IMR-90 (cell line): Measurements from ENCODE around the gene TBATA. TPM values are rescaled to one million over a fixed set of nuclear protein-coding genes. Genes with fewer than 3 reads are reported as not detected.

Source experiments
- ATAC-seq: fragments of 200-7000 bp; cut with Tn5 transposase; 2 replicates; pipeline ENCODE4 v1.9.1; 2020; ENCODE audit warnings: low read depth, mild to moderate bottlenecking, moderate library complexity
- BruUV-seq: library from RNA; stranded (reverse); fragments of 400-500 nt; replicated peaks from 2 replicates; lab custom pipeline; 2021; lab: Mats Ljungman, UMichigan
- CTCF ChIA-PET: fragments of 300-600 bp; formaldehyde crosslinking; extraction: SDS; loops from one replicate; lab custom pipeline; 2021; ENCODE audit warnings: antibody characterized with exemption; lab: Yijun Ruan, JAX
- POLR2A ChIA-PET: fragments of 300-600 bp; sonication (Branson Sonifier 250); formaldehyde crosslinking; loops from one replicate; lab custom pipeline; 2022; ENCODE audit warnings: antibody characterized with exemption; ENCODE audit not compliant: unreplicated experiment; lab: Charles Lee
- DNase-seq: peaks from one replicate; pipeline ENCODE4 v3.0.0; 2013
- H2AFZ ChIP-seq: replicated peaks from 2 replicates; pipeline ENCODE3; 2013; ENCODE audit warnings: low read length, mild to moderate bottlenecking; ENCODE audit not compliant: poor library complexity
- H2AK5ac ChIP-seq: 2 replicates; pipeline ENCODE4 v1.6.1; 2013; ENCODE audit warnings: low read depth, low read length, inconsistent platforms
- H2AK9ac ChIP-seq: replicated peaks from 2 replicates; pipeline ENCODE3; 2013; ENCODE audit warnings: mild to moderate bottlenecking, low read depth, low read length, moderate library complexity; ENCODE audit not compliant: poor library complexity
- H2BK120ac ChIP-seq: 2 replicates; pipeline ENCODE4 v1.6.1; 2013; ENCODE audit warnings: low read depth, low read length, inconsistent platforms
- H2BK15ac ChIP-seq: 3 replicates; pipeline ENCODE4 v1.6.1; 2013; ENCODE audit warnings: low read depth, low read length, inconsistent platforms
- H2BK20ac ChIP-seq: 2 replicates; pipeline ENCODE4 v1.6.1; 2013; ENCODE audit warnings: low read depth, mild to moderate bottlenecking, inconsistent platforms, low read length, moderate library complexity
- H2BK5ac ChIP-seq: 2 replicates; pipeline ENCODE4 v1.6.1; 2013; ENCODE audit warnings: mild to moderate bottlenecking, low read depth, low read length, inconsistent platforms; ENCODE audit not compliant: poor library complexity, severe bottlenecking
- H3K14ac ChIP-seq: replicated peaks from 2 replicates; pipeline ENCODE4 v1.6.1; 2013; ENCODE audit warnings: low read depth, low read length, inconsistent platforms
- H3K18ac ChIP-seq: 2 replicates; pipeline ENCODE4 v1.6.1; 2013; ENCODE audit warnings: low read depth, low read length, control low read depth
- H3K23ac ChIP-seq: 2 replicates; pipeline ENCODE4 v1.6.1; 2013; ENCODE audit warnings: low read depth, low read length, inconsistent platforms
- H3K27ac ChIP-seq: 2 replicates; pipeline ENCODE4 v1.5.1; 2013; ENCODE audit warnings: mild to moderate bottlenecking, control low read depth, low read length; ENCODE audit not compliant: insufficient read depth
- H3K27me3 ChIP-seq: 2 replicates; pipeline ENCODE4 v1.6.1; 2013; ENCODE audit warnings: low read length; ENCODE audit not compliant: control insufficient read depth, insufficient read depth
- H3K36me3 ChIP-seq: 2 replicates; pipeline ENCODE4 v1.6.1; 2013; ENCODE audit warnings: low read length, mixed read lengths; ENCODE audit not compliant: control insufficient read depth, insufficient read depth
- H3K4ac ChIP-seq: 2 replicates; pipeline ENCODE4 v1.6.1; 2013; ENCODE audit warnings: low read depth, low read length, inconsistent platforms
- H3K4me1 ChIP-seq: 2 replicates; pipeline ENCODE4 v1.6.1; 2013; ENCODE audit warnings: low read length, mixed read lengths; ENCODE audit not compliant: control insufficient read depth, insufficient read depth
- H3K4me2 ChIP-seq: 2 replicates; pipeline ENCODE4 v1.6.1; 2013; ENCODE audit warnings: low read depth, mild to moderate bottlenecking, control low read depth, low read length, moderate library complexity
- H3K4me3 ChIP-seq: 2 replicates; pipeline ENCODE4 v1.5.1; 2013; ENCODE audit warnings: low read depth, mild to moderate bottlenecking, control low read depth, low read length, moderate library complexity; ENCODE audit not compliant: insufficient read depth
- H3K56ac ChIP-seq: 2 replicates; pipeline ENCODE4 v1.6.1; 2013; ENCODE audit warnings: low read length, inconsistent platforms; ENCODE audit not compliant: insufficient read depth; ENCODE audit errors: extremely low read depth
- H3K79me1 ChIP-seq, 2 experiments: 2 replicates each; pipeline ENCODE4 v1.6.1; 2013; ENCODE audit warnings: low read length in 2 of 2, inconsistent platforms in 1 of 2, low read depth in 1 of 2
- H3K9ac ChIP-seq: 2 replicates; pipeline ENCODE4 v1.6.1; 2013; ENCODE audit warnings: low read depth, low read length, control low read depth
- H3K9me1 ChIP-seq: 2 replicates; pipeline ENCODE4 v1.6.1; 2013; ENCODE audit warnings: low read length, inconsistent platforms; ENCODE audit not compliant: insufficient read depth
- H3K9me3 ChIP-seq: 2 replicates; pipeline ENCODE4 v1.6.1; 2013; ENCODE audit warnings: low read length; ENCODE audit not compliant: control insufficient read depth, insufficient read depth
- H4K20me1 ChIP-seq: 2 replicates; pipeline ENCODE4 v1.6.1; 2013; ENCODE audit warnings: low read length, inconsistent platforms; ENCODE audit not compliant: insufficient read depth
- H4K5ac ChIP-seq: 2 replicates; pipeline ENCODE4 v1.6.1; 2013; ENCODE audit warnings: mild to moderate bottlenecking, low read depth, low read length, control low read depth
- H4K8ac ChIP-seq, 2 experiments: 2 replicates each; pipeline ENCODE4 v1.6.1; 2013; ENCODE audit warnings: low read depth in 2 of 2, low read length in 2 of 2, control low read depth in 1 of 2, inconsistent platforms in 1 of 2
- H4K91ac ChIP-seq: 2 replicates; pipeline ENCODE4 v1.6.1; 2013; ENCODE audit warnings: low read depth, low read length, inconsistent platforms; ENCODE audit not compliant: insufficient read depth
- MXI1 ChIP-seq: IDR thresholded peaks from 2 replicates; pipeline ENCODE4 v1.6.1; 2012; ENCODE audit warnings: low read depth, mild to moderate bottlenecking, low read length, moderate library complexity, borderline replicate concordance
- WGBS, 2 experiments: methylation state at CpG; one replicate each; pipeline versions ENCODE4 v1.1.5 to v1.1.7; 2013; ENCODE audit warnings: missing lambda C conversion rate in 2 of 2; ENCODE audit not compliant: insufficient read length in 1 of 2; ENCODE audit errors: extremely low coverage in 2 of 2; 5-methylcytosine and 5-hydroxymethylcytosine counted together
- dilution Hi-C: fragments of 300-500 bp; cut with HindIII; formaldehyde crosslinking; loops from one replicate; pipeline ENCODE4 v1.14.3; 2018; ENCODE audit warnings: low sequenced_read_pairs; ENCODE audit not compliant: unreplicated experiment
- in situ Hi-C: fragments of 300-500 bp; cut with MboI; formaldehyde crosslinking; loops from 3 replicates; pipeline ENCODE4 v1.14.3; 2019; ENCODE audit warnings: low sequenced_read_pairs, inconsistent platforms, mixed read lengths
- intact Hi-C: fragments of 100-400 bp; cut with micrococcal nuclease; formaldehyde crosslinking; loops from 2 replicates; pipeline ENCODE4 v1.10.0; 2022
- polyA plus RNA-seq, 3 experiments: library from polyadenylated mRNA; depleted of rRNA; stranded (reverse); fragments of >200 nt; gene quantifications; 2 replicates each; pipeline ENCODE4 v1.2.3, GENCODE V29; 2012; ENCODE audit warnings: low replicate concordance in 1 of 3
- total RNA-seq: library from RNA; depleted of rRNA; stranded (reverse); fragments of >200 nt; gene quantifications from 2 replicates; pipeline ENCODE4 v1.2.3, GENCODE V29; 2012

TBATA gene
- total and polyA plus RNA-seq, 2 of the 4 experiments (the other 2 are of a cell fraction) = not detected

DNA sequence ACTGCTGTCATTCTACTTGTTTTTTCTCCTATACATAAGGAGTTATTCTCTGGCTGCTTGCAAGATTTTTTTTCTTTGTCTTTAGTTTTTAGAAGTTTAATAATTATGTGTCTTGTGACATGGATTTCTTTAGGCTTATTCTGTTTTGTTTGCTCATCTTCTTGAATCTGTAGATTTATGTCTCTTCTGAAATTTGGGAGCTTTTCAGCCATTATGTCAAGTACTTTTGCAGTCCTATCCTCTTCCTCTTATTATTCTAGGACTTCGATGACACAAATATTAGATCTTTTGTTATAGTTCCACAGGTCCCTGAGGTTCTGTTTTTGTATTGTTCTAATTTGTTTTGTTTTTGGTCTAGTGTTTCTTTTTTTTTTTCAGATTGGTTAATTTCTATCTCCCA is 16.7 kb upstream of the TBATA start:
- no peaks in the 10 kb centered on the region for H3K79me1 ChIP-seq
- BruUV-seq = no TSS peak
- DNase-seq (no peak), ATAC-seq (no peak)
- no peak overlapping the region for H3K4me3 ChIP-seq
- no peaks in the 10 kb centered on the region for H4K20me1 ChIP-seq
- H3K9ac ChIP-seq = no peak overlapping the region
- no peak overlapping the region for H2AFZ ChIP-seq
- in situ Hi-C loops = no loop called here
- H3K23ac ChIP-seq = no peak overlapping the region
- H2BK120ac ChIP-seq = no peak overlapping the region
- H3K14ac ChIP-seq = no peak overlapping the region
- no peak overlapping the region for H3K27ac ChIP-seq
- no peak overlapping the region for H3K18ac ChIP-seq
- H2BK15ac ChIP-seq = no peak overlapping the region
- no peak overlapping the region for H2BK5ac ChIP-seq
- H3K36me3 ChIP-seq = no peaks in the 10 kb centered on the region
- H3K56ac ChIP-seq = no peak overlapping the region
- H4K5ac ChIP-seq = no peak overlapping the region
- H3K4ac ChIP-seq = no peak overlapping the region
- no CpG with 5 or more reads among the region's 1 CpG for WGBS, 2 experiments
- ChIA-PET CTCF (interaction anchor here (0.6 kb wide), 1 partner anchor 81 kb away, joined by 3 read pairs; no protein-coding TSS in a partner anchor), POLR2A (no interaction called here)
- no peak for TF ChIP-seq MXI1
- H2AK5ac ChIP-seq = no peak overlapping the region
- no peak overlapping the region for H4K91ac ChIP-seq
- dilution Hi-C loops = no loop called here
- no peaks in the 10 kb centered on the region for H3K4me1 ChIP-seq
- no peak overlapping the region for H3K4me2 ChIP-seq
- no peak overlapping the region for H2AK9ac ChIP-seq
- intact Hi-C loops = no loop called here
- H2BK20ac ChIP-seq = no peak overlapping the region
- H4K8ac ChIP-seq = no peak overlapping the region
- 0 out of 2 replicates have a peak, but pooled peaks cover 5% of the 10 kb centered on the region for H3K9me3 ChIP-seq
- H3K27me3 ChIP-seq = peaks cover 37% of the 10 kb centered on the region
- H3K9me1 ChIP-seq = no peaks in the 10 kb centered on the region
